Muscle of leg (tissue), 11 donors: ENCODE data around the gene ZC3HAV1. TPM values are rescaled to one million over a fixed set of nuclear protein-coding genes. Genes with fewer than 3 reads are reported as not detected.
"Not testable (repeated sequence)": the region's sequence is repeated elsewhere in the genome, so short reads cannot be mapped to it uniquely, and the experiment has no call there.

Experiments
- DNase-seq: peaks from one replicate; pipeline ENCODE4 v3.0.0; 2013
- H3K27ac ChIP-seq: one replicate; pipeline ENCODE4 v1.5.1; 2013; ENCODE audit warnings: mild to moderate bottlenecking, low read length, control low read depth
- H3K27me3 ChIP-seq: one replicate; pipeline ENCODE4 v1.6.1; 2013; ENCODE audit warnings: low read length; ENCODE audit not compliant: control insufficient read depth, insufficient read depth
- H3K36me3 ChIP-seq: one replicate; pipeline ENCODE4 v1.6.1; 2013; ENCODE audit warnings: low read length; ENCODE audit not compliant: control insufficient read depth, insufficient read depth
- H3K4me1 ChIP-seq: one replicate; pipeline ENCODE4 v1.6.1; 2013; ENCODE audit warnings: low read length; ENCODE audit not compliant: control insufficient read depth, insufficient read depth
- H3K4me3 ChIP-seq: one replicate; pipeline ENCODE4 v1.5.1; 2013; ENCODE audit warnings: low read length, control low read depth
- H3K9me3 ChIP-seq: replicated peaks from 2 replicates; pipeline ENCODE4 v1.6.1; 2013; ENCODE audit warnings: low read depth, low read length; ENCODE audit not compliant: control insufficient read depth
- WGBS: methylation state at CpG from one replicate; pipeline ENCODE4 v1.1.5; 2013; ENCODE audit warnings: missing lambda C conversion rate; ENCODE audit not compliant: insufficient coverage; 5-methylcytosine and 5-hydroxymethylcytosine counted together
- polyA plus RNA-seq, 8 donors: library from polyadenylated mRNA; unstranded; fragments of 120-200 nt; gene quantifications; one replicate each; pipeline versions ENCODE4 v1.2.1 to v1.2.3, GENCODE V29; 2013; ENCODE audit warnings: inconsistent platforms in 1 of 8, low replicate concordance in 1 of 8; ENCODE audit not compliant: insufficient read length in 8 of 8, insufficient read depth in 1 of 8
- total RNA-seq: library from RNA; stranded (reverse); fragments of 120-200 nt; gene quantifications from one replicate; pipeline ENCODE4 v1.2.4, GENCODE V29; 2013

Gene ZC3HAV1
- total and polyA plus RNA-seq, 9 donors, result 8.0 to 15.4 (median 10.4) TPM

GRCh38 chr7:139125657-139126056 is 16.1 kb upstream of the ZC3HAV1 start:
- Histone ChIP-seq H3K4me1 (no peaks in the 10 kb centered on the region), H3K36me3 (no peaks in the 10 kb centered on the region), H3K27ac (no peak overlapping the region), H3K4me3 (no peak overlapping the region), H3K9me3 (no peaks in the 10 kb centered on the region), H3K27me3 (peaks cover 8% of the 10 kb centered on the region)
- WGBS, result no CpG with 5 or more reads among the region's 7 CpGs
- DNase-seq, result no peak

DNA sequence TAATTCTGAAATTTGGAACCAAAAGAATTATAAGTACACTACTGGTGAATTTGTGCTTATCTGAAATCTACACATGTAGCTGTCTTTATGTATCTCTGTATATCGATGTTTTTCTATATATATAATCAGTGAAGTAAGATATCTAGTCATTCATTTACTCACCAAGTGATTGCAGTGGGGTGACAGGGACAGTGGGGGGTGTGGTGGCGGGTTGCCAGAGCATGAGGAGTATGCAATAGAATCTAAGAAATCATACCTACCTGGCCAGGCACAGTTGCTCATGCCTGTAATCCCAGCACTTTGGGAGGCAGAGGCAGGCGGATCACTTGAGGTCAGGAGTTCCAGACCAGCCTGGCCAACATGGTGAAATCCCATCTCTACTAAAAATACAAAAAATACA is 15.5 kb upstream of the ZC3HAV1 start:
- not testable (repeated sequence) for DNase-seq, H3K27ac ChIP-seq, H3K9me3 ChIP-seq, H3K4me3 ChIP-seq, H3K27me3 ChIP-seq, H3K4me1 ChIP-seq, H3K36me3 ChIP-seq
- no CpG with 5 or more reads among the region's 3 CpGs for WGBS

DNA sequence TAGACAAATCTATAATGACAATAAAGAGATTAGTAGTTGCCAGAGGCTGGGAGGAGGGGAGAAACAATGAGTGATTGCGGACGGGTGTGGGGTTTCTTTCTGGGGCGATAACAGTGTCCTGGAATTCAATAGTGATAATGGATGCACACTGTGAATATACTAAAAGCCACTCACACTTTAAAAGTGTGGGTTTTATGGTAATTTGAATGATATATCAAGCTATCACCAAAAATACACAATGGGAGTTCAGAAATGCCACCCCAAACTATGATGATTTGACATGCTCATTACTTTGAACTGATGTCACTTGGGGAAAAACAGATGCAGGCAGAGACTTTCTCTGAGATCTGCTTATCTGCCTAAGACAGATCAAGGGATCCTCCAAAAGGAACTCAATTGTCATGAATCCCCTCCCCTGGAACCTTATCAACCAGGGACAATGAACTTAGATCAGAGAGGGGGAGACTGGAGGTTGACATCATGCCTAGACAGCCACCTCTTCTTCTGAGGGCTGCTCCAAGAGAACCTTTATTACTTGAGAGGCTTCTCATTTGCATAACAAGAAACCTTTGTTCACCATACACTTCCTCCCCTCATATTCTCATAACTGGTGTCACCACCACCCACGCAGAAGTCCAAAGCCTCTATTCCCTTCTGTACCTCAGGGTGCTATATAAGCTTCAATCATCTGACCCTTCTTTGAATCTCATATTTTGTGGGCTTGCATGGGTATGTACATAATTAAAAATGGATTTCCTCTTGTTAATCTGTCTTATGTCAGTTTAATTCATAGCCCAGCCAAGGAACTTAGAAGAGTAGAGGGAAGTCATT is 14.8 kb upstream of the ZC3HAV1 start:
- WGBS, result no CpG with 5 or more reads among the region's 4 CpGs
- no peak for DNase-seq
- H3K27me3 ChIP-seq, result peaks cover 8% of the 10 kb centered on the region
- no peak overlapping the region for H3K4me3 ChIP-seq
- no peaks in the 10 kb centered on the region for H3K9me3 ChIP-seq
- no peaks in the 10 kb centered on the region for H3K4me1 ChIP-seq
- no peak overlapping the region for H3K27ac ChIP-seq
- H3K36me3 ChIP-seq, result no peaks in the 10 kb centered on the region

- Histone ChIP-seq H3K36me3 (no peaks in the 10 kb centered on the region), H3K9me3 (no peaks in the 10 kb centered on the region), H3K4me3 (no peak overlapping the region), H3K27ac (no peak overlapping the region), H3K4me1 (no peaks in the 10 kb centered on the region), H3K27me3 (peaks cover 15% of the 10 kb centered on the region)
- WGBS, result no CpG with 5 or more reads among the region's 4 CpGs
- no peak for DNase-seq
These were observed 9.9 kb upstream of the ZC3HAV1 start for GRCh38 chr7:139119486-139119849.

DNA sequence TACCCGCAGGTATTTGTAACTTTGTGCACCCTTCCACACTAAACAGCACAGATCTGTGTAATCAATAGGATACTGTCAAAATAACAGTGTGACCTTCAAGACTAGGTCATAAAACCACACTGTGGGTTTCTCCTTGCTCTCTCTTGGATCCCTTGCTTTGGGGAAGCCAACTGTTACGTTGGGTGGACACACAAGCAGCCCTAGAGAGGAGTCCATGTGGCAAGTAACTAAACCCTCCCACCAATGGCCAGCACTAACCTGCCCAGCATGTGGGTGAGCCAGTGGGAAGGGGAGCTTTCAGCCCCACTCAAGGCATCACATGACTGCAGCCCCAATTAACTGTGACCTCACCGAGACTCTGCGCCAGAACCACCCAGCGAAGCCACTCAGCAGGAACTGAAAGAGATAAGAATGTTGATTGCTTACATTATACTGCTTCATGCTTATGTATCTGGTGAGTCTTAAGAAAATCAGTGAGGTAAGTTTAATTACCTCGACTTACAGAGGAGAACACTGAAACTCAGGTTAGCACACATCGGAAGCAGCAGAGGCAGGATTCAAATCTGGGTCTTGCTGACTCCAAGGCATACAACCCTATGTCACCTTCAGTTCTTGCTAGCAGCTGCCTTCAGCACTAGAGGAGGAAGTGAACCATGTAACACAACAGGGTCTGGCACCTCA is 9.4 kb upstream of the ZC3HAV1 start:
- H3K27me3 ChIP-seq, result peaks cover 12% of the 10 kb centered on the region
- 100% methylated on average over 1 of the region's 7 CpGs for WGBS
- H3K9me3 ChIP-seq, result no peaks in the 10 kb centered on the region
- H3K36me3 ChIP-seq, result no peaks in the 10 kb centered on the region
- no peak for DNase-seq
- no peak overlapping the region for H3K27ac ChIP-seq
- no peak overlapping the region for H3K4me3 ChIP-seq
- H3K4me1 ChIP-seq, result no peaks in the 10 kb centered on the region

DNA sequence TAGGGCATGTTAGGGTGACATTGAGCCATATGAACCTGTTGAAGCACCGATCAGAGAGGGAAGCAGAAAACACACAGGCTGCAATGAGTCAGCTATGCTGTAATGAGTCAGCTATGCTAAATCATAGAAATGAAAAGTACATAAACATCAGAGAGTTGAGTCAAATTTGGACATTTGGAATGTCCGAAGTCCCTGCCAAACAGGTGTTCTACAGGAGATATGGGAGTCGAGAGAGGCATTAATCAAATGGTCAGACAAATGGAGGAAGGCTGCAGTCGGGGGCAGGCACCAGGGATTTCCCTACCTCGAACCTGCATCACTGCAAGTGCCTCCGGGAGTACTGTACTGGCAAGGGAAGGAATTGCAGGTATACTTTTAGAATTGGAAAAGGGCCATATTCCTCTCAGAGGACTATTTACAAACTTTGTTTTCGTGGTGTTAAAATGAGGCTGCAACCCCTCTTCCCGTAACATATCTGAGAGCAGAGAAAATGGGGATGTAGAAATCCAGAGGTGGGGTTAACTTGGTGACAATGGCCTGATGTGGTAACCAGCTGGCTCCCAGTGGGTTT is 8.8 kb upstream of the ZC3HAV1 start:
- WGBS, result 40% methylated on average over 3 of the region's 8 CpGs
- no peak overlapping the region for H3K27ac ChIP-seq
- H3K4me1 ChIP-seq, result no peaks in the 10 kb centered on the region
- H3K36me3 ChIP-seq, result no peaks in the 10 kb centered on the region
- no peaks in the 10 kb centered on the region for H3K9me3 ChIP-seq
- peaks cover 9% of the 10 kb centered on the region for H3K27me3 ChIP-seq
- no peak overlapping the region for H3K4me3 ChIP-seq
- no peak for DNase-seq

DNA sequence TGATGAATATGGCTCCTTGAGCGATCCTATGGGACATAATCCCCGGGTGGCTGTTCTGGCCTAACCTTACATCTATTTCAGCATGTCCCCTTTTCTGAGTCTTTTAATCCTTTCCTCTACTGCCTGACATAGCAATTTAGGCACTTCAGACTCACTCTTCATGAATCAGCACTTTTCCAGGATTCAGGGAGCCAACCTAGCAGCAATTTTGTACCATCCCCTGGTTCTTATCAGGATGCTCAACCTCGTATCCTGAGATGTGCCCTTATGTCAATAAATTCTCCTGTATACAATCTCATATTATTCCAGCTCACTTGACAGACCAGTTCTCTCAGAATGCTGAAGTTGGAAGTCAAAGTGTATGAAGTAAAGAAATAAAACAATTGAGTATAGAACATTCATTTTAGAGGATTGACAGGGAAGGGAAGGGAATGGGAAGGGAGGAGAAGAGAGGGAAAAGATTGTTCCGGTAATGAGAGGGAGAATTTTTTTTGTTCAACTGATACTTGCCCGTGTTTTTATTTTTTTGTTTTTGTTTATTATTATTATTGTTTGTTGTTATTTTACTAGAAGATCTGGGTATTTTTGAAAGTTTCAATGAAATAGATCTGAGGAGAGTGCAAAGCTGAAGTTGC is 8.2 kb upstream of the ZC3HAV1 start:
- no peak for DNase-seq
- no peaks in the 10 kb centered on the region for H3K4me1 ChIP-seq
- WGBS, result 94% methylated on average over 3 of the region's 5 CpGs
- no peaks in the 10 kb centered on the region for H3K9me3 ChIP-seq
- H3K27me3 ChIP-seq, result peaks cover 9% of the 10 kb centered on the region
- no peak overlapping the region for H3K27ac ChIP-seq
- no peak overlapping the region for H3K4me3 ChIP-seq
- H3K36me3 ChIP-seq, result no peaks in the 10 kb centered on the region

GRCh38 chr7:139116999-139117398 is 7.5 kb upstream of the ZC3HAV1 start:
- Histone ChIP-seq H3K4me3 (no peak overlapping the region), H3K4me1 (no peaks in the 10 kb centered on the region), H3K27ac (no peak overlapping the region), H3K36me3 (no peaks in the 10 kb centered on the region), H3K27me3 (peaks cover 9% of the 10 kb centered on the region), H3K9me3 (no peaks in the 10 kb centered on the region)
- no peak for DNase-seq
- WGBS, result 93% methylated on average over 3 of the region's 3 CpGs

DNA sequence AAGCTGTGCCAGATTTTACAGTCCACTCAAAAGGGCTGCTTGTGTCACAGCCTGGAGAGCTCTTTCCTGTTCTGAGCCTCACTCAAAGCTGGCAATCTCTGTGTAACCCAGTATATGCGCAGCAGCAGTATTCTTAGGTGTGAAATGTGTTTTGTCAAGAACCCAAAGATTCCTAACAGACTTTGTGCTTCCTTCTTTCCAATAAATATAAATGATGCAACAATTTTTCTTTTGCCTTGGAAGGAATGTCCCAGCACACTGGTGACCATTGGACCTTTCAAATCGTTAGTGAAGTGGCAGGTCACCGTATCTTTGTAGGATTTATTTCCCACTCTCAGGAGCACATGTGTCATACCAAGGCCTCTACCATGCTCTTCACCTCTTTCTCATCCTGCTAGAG is 5.6 kb upstream of the ZC3HAV1 start:
- Histone ChIP-seq H3K27ac (no peak overlapping the region), H3K36me3 (no peaks in the 10 kb centered on the region), H3K9me3 (no peaks in the 10 kb centered on the region), H3K27me3 (peaks cover 9% of the 10 kb centered on the region), H3K4me3 (no peak overlapping the region), H3K4me1 (peaks cover under 1% of the 10 kb centered on the region)
- 100% methylated on average over 1 of the region's 3 CpGs for WGBS
- no peak for DNase-seq

GRCh38 chr7:139114585-139114984 is 5.1 kb upstream of the ZC3HAV1 start:
- no peaks in the 10 kb centered on the region for H3K36me3 ChIP-seq
- no peaks in the 10 kb centered on the region for H3K9me3 ChIP-seq
- WGBS, result 93% methylated on average over 3 of the region's 5 CpGs
- peaks cover 4% of the 10 kb centered on the region for H3K4me1 ChIP-seq
- H3K27ac ChIP-seq, result no peak overlapping the region
- H3K4me3 ChIP-seq, result no peak overlapping the region
- no peak for DNase-seq
- peaks cover 9% of the 10 kb centered on the region for H3K27me3 ChIP-seq
